Activated naive CD4-positive, alpha-beta T cell treated with anti-CD3 and anti-CD28 coated beads, Interleukin-2, amount 10 ng/mL, durations not matched to agents 7 days and 5 days (primary cell): ENCODE data around the gene SLC40A1.

Experiments used
- CTCF ChIA-PET: fragments of 350-600 bp; sonication (Branson Sonifier 250); formaldehyde crosslinking; loops from one replicate; lab custom pipeline; 2021; ENCODE audit warnings: antibody characterized with exemption; lab: Charles Lee
- DNase-seq: peaks from one replicate; pipeline ENCODE4 v3.0.0-alpha.2; 2020
- H3K27ac Mint-ChIP-seq: one replicate; pipeline ENCODE4 v1.8.0; 2021; ENCODE audit warnings: mild to moderate bottlenecking, moderate library complexity, mixed read lengths
- H3K27me3 Mint-ChIP-seq: one replicate; pipeline ENCODE4 v1.8.0; 2021; ENCODE audit warnings: mild to moderate bottlenecking, mixed read lengths
- H3K36me3 Mint-ChIP-seq: one replicate; pipeline ENCODE4 v1.8.0; 2021; ENCODE audit warnings: mixed read lengths
- H3K4me1 Mint-ChIP-seq: one replicate; pipeline ENCODE4 v1.8.0; 2021; ENCODE audit warnings: mixed read lengths
- H3K4me3 Mint-ChIP-seq: one replicate; pipeline ENCODE4 v1.8.0; 2021; ENCODE audit warnings: mild to moderate bottlenecking, moderate library complexity, mixed read lengths
- H3K9me3 Mint-ChIP-seq: one replicate; pipeline ENCODE4 v1.8.0; 2021; ENCODE audit warnings: mixed read lengths

The SLC40A1 gene, protein sequence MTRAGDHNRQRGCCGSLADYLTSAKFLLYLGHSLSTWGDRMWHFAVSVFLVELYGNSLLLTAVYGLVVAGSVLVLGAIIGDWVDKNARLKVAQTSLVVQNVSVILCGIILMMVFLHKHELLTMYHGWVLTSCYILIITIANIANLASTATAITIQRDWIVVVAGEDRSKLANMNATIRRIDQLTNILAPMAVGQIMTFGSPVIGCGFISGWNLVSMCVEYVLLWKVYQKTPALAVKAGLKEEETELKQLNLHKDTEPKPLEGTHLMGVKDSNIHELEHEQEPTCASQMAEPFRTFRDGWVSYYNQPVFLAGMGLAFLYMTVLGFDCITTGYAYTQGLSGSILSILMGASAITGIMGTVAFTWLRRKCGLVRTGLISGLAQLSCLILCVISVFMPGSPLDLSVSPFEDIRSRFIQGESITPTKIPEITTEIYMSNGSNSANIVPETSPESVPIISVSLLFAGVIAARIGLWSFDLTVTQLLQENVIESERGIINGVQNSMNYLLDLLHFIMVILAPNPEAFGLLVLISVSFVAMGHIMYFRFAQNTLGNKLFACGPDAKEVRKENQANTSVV

DNA sequence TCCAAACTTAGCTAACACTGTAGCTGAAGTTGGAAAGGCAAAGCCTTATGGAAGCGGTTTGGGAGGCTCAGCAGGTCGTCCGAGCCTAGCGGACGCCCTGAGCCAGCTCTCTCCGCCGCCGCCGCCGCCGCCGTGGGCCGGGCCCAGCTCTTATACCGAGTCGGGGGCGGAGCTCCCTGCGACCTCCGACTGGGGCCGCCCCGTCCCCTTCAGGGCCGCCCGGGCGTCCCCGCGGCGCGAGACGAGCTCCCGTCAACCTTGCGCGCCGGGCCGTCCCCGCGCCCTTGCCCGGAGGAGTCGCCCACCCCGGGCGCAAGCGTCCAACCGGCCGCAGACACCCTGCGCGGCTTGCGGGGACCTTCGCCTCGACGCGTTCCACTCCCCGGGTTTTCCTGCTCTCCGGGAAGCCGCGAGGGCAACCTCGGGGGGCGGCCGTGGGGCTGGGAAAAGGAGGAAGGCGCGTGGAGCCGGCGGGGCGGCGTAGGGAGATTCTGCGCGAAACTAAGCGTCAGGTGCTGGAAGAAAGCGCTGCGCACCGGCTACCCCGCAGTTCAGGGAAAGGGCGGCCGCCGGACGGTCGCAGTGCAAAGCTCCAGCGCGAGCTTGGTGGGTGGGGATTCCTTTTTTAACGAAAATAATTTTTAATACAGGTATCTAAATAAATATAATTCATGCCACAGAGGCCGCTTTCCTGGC, at the start of gene SLC40A1:
Gene SLC40A1 (minus strand): TSS at position 129 of the 696 bp plus-strand sequence. CDS start 326 bp downstream, outside the sequence.
- peak; percentile 71 for DNase-seq
- Mint-ChIP-seq H3K9me3 (no peaks in the 10 kb centered on the region), H3K36me3 (peaks cover 3% of the 10 kb centered on the region), H3K27me3 (peaks cover 31% of the 10 kb centered on the region), H3K27ac (peak within 1 kb of the TSS; percentile 34), H3K4me1 (peaks cover 31% of the 10 kb centered on the region), H3K4me3 (peak within 1 kb of the TSS; percentile 79)
- CTCF ChIA-PET: interaction anchor here (0.6 to 1.4 kb wide), 2 partner anchors 31 to 77 kb away, joined by 4 to 5 read pairs; no protein-coding TSS in a partner anchor

DNA sequence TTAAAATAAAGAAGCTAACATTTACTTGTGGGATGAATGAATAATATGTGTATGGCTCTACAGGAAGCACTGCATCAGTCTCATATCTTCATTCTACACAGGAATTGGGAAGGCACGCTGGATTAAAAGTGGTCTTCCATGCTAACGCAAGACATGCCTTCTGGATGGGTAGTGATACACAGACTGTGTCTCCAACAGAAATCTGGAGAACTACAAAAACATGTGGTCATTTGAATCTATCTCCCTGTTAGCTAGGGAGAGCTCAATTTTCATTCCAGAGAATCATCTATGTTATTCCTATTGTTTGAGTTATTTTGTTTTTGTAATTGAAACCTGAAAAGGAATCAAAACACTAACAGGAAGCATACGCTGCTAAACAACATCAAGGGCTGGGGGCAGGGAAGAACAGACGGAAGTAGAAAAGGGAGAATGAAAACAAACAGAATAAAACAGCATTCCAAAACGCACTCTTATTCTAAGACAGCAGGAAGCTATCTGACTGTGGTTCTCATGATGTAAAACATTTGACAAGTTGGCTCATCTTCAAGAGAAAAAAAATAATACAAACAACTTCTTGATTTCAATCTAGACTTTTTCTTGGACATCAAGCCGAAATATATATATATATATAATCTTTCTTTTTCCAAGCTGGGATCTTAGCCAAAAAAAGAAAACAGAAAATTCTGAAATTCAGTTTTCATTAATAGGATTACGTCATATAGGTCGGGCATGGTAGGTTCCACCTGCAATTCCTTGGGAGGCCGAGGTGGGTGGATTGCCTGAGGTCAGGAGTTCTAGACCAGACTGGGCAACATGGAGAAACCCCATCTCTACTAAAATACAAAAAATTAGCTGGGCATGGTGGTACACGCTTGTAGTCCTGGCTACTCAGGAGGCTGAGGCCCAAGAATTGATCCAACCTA, 49.2 kb upstream of the SLC40A1 start:
- no peak overlapping the region for H3K4me3 Mint-ChIP-seq
- peaks cover 4% of the 10 kb centered on the region for H3K4me1 Mint-ChIP-seq
- peaks cover 3% of the 10 kb centered on the region for H3K27me3 Mint-ChIP-seq
- H3K27ac Mint-ChIP-seq: no peak overlapping the region
- DNase-seq: no peak
- no peaks in the 10 kb centered on the region for H3K9me3 Mint-ChIP-seq
- no peaks in the 10 kb centered on the region for H3K36me3 Mint-ChIP-seq
- CTCF ChIA-PET: interaction anchor here (1.0 to 1.6 kb wide), 2 partner anchors 9 to 162 kb away, joined by 3 to 4 read pairs; no protein-coding TSS in a partner anchor

DNA sequence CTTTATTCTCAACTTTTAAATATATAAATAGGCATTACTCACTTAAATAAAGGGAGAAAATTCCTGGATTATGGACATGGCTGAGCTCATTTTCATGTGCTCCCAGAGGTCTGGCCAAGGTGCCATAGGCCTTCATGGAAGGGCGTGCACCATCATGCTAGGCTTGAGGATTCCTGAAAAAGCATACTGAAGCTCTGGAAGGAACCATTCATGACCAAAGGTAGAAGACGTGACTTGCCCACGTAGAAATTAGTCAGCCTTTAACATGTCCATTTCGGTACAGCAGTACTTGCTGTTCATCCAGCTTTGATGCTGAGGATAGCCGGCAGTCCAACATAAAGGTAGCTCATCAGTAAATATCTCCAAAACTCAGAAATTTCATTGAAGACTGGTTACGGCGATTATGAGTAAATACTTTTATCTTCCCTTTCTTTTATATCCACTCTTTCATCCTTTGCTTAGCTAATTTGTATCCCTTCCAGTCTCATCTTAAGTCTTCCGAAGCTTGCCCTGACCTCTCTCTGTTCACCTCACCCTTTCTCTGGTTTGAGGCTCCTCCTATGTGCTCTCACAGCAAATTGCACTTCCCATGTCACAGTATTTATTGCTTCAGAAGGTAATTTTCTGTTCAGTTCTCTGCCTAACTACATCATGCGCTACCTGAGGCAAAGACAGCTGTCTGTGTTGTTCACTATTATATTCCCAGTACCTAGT, 48.4 kb upstream of the SLC40A1 start:
- Mint-ChIP-seq H3K9me3 (no peaks in the 10 kb centered on the region), H3K4me1 (peaks cover 7% of the 10 kb centered on the region), H3K27ac (no peak overlapping the region), H3K4me3 (no peak overlapping the region), H3K27me3 (peaks cover 10% of the 10 kb centered on the region), H3K36me3 (no peaks in the 10 kb centered on the region)
- DNase-seq: no peak
- CTCF ChIA-PET: interaction anchor here (0.9 to 1.6 kb wide), 3 partner anchors 10 to 161 kb away, joined by 3 to 4 read pairs (median 4); no protein-coding TSS in a partner anchor

DNA sequence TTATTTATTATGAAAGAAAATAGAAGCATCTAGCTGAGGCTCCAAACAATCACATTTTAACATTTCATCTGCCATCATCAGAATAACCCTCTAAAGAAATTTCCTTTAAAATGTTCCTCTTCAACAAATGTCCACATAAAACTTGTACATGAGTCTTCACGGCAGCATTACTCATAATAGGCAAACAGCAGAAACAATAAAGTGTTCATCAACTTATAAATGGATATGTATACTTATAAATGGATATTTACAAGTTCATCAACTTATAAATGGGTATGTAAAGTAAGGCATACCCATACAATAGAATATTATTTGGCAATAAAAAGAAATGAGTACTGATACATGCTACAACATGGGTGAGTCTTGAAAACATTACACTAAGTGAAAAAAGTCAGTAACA, 47.2 kb upstream of the SLC40A1 start:
- H3K4me1 Mint-ChIP-seq: peaks cover 7% of the 10 kb centered on the region
- H3K27me3 Mint-ChIP-seq: peaks cover 6% of the 10 kb centered on the region
- H3K9me3 Mint-ChIP-seq: no peaks in the 10 kb centered on the region
- no peak for DNase-seq
- no peaks in the 10 kb centered on the region for H3K36me3 Mint-ChIP-seq
- no peak overlapping the region for H3K4me3 Mint-ChIP-seq
- H3K27ac Mint-ChIP-seq: no peak overlapping the region
- CTCF ChIA-PET: interaction anchor here (0.6 kb wide), 1 partner anchor 9 kb away, joined by 3 read pairs; no protein-coding TSS in a partner anchor

DNA sequence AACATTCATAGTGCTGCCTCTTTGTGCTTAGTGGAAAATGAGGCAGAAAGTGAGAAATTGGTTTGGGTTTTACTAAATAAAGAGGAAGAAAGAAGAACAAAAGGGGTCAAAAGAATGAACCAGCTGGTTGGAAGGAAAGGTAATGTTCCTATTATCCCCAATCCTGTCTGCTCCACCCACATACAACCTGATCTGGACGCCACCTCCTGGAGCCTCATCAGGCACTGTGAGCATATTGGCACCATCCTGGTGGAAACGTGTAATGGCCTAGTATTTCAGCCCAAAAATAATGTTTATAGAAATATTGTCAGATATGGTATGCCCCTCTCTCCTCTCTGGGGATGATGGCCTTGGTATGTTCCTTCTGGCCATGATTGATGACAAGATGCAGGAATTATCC, 45.0 kb upstream of the SLC40A1 start:
- H3K9me3 Mint-ChIP-seq: no peaks in the 10 kb centered on the region
- CTCF ChIA-PET: no interaction called here
- no peak for DNase-seq
- no peak overlapping the region for H3K27ac Mint-ChIP-seq
- no peaks in the 10 kb centered on the region for H3K36me3 Mint-ChIP-seq
- H3K4me3 Mint-ChIP-seq: no peak overlapping the region
- H3K4me1 Mint-ChIP-seq: peaks cover 7% of the 10 kb centered on the region
- H3K27me3 Mint-ChIP-seq: peaks cover 6% of the 10 kb centered on the region

DNA sequence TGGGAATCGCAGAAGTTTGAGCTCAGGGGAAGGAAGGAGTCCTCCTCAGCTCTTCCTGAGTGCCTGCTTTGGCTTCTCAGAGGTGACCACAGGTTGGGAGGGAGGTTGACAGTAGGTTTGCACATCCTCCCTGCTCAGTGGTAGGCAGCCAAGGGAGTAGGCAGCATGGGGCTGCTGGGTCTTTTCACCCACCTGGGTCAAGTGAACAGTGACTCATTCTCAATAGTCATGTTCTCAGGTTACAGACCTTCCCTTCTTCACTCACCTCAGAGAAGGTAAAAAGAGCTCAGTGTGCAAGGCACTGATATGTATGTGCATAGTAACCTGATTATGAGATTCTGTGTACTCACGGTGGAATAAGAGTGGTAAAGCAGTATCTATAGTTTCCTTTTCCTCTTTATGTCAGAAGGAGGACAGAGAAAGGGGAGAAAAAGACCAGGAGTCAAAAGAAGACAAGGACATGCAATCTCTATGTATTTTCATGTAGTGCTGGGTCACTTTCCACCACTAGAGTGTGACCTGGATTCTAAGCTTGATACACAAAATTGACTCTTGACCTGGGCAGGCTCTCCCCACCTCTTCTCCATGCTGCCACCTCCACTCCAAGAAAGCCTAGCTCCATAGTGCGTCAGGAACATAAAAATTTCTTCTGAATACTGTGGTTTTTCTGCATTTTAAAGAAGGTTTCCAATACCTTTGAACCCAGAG, 44.2 kb upstream of the SLC40A1 start:
- H3K27ac Mint-ChIP-seq: no peak overlapping the region

DNA sequence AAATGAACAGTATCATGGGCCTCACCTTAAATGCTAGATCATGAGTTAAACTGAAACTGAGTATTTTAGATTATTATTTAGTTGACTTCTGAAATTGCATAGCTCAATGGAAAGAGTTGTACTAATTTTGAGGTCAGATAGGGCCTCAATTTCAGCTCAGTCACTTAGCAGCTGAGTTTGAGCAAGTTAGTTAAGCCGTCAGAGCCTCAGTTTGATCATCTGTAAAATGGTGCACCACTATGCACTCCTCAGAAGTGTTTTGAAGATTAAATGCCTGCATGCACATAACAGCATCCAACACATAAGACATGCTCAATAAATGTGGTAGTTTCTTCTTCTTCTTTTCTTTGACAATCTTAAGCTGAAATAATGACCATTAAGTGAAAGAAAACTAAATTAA, 42.5 kb upstream of the SLC40A1 start:
- peaks cover 6% of the 10 kb centered on the region for H3K27me3 Mint-ChIP-seq
- CTCF ChIA-PET: interaction anchor here (1.3 kb wide), 1 partner anchor 15 kb away, joined by 3 read pairs; no protein-coding TSS in a partner anchor
- H3K36me3 Mint-ChIP-seq: no peaks in the 10 kb centered on the region
- H3K27ac Mint-ChIP-seq: no peak overlapping the region
- no peaks in the 10 kb centered on the region for H3K9me3 Mint-ChIP-seq
- H3K4me1 Mint-ChIP-seq: peaks cover 7% of the 10 kb centered on the region
- DNase-seq: no peak
- H3K4me3 Mint-ChIP-seq: no peak overlapping the region

More for the DNA sequence above, 44.2 kb upstream of the SLC40A1 start:
- DNase-seq: no peak
- Mint-ChIP-seq H3K4me3 (no peak overlapping the region), H3K9me3 (no peaks in the 10 kb centered on the region), H3K4me1 (peaks cover 7% of the 10 kb centered on the region), H3K27me3 (peaks cover 6% of the 10 kb centered on the region), H3K36me3 (no peaks in the 10 kb centered on the region)
- CTCF ChIA-PET: no interaction called here

DNA sequence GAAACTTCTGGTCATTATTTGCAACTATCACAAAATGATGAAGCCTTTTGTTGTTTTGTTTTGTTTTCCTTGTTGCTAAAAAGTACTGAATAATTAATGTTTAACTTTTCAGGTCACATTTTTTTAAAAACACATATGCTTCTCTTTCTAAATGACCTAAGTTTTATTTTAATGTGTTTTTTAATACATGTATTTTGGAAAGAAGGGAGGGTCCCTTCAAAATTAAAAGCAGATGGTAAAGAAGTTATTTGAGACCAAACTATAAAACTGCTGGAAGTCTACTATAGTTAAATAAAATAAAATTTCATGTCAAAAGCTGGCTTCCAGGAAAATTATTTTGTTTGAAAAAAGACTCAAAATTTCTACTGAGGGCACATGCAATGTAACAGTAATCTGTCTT, 41.2 kb upstream of the SLC40A1 start:
- DNase-seq: no peak
- Mint-ChIP-seq H3K27me3 (peaks cover 6% of the 10 kb centered on the region), H3K27ac (no peak overlapping the region), H3K4me3 (no peak overlapping the region), H3K9me3 (no peaks in the 10 kb centered on the region), H3K36me3 (no peaks in the 10 kb centered on the region), H3K4me1 (peaks cover 7% of the 10 kb centered on the region)
- CTCF ChIA-PET: no interaction called here

DNA sequence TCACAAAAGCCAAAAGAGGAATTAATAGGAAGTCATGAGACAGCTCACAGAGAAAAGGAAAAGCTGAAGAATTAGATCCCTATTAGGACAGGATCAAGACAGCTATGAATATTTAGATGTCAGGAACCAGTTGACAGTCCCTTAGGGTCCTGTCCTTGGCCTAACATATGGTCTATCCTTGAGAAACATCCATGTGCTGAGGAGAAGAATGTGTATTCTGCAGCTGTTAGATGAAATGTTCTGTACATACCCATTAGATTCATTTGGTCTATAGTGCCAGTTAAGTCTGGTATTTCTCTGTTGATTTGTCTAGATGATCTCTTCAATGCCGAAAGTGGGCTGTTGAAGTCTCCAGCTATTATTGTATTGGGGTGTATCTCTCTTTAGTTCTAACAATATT, 37.6 kb upstream of the SLC40A1 start:
- Mint-ChIP-seq H3K4me3 (no peak overlapping the region), H3K27ac (no peak overlapping the region), H3K36me3 (no peaks in the 10 kb centered on the region), H3K9me3 (no peaks in the 10 kb centered on the region), H3K27me3 (no peaks in the 10 kb centered on the region), H3K4me1 (peaks cover 2% of the 10 kb centered on the region)
- CTCF ChIA-PET: no interaction called here
- DNase-seq: no peak

DNA sequence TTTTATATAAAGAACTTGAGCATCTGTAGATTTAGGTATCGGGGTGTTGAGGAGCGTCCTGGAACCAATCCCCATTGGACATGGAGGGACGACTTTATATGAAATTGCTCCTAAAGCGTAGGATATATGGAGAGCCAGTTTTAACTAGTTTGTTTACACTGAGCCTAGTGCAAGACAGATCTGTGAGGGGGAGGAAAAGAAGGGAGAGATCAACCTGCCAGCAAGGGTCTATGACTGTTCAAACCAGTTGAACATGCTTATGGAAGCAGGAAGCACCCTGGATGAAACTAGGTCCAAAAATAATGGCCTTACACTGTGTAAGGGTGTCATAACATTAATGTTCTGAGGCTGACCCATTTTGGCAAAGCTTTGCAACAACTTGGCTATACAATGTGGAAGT, 34.0 kb upstream of the SLC40A1 start:
- Mint-ChIP-seq H3K4me1 (peaks cover 2% of the 10 kb centered on the region), H3K9me3 (no peaks in the 10 kb centered on the region), H3K4me3 (no peak overlapping the region), H3K36me3 (no peaks in the 10 kb centered on the region), H3K27ac (no peak overlapping the region), H3K27me3 (peaks cover 4% of the 10 kb centered on the region)
- DNase-seq: no peak
- CTCF ChIA-PET: no interaction called here

DNA sequence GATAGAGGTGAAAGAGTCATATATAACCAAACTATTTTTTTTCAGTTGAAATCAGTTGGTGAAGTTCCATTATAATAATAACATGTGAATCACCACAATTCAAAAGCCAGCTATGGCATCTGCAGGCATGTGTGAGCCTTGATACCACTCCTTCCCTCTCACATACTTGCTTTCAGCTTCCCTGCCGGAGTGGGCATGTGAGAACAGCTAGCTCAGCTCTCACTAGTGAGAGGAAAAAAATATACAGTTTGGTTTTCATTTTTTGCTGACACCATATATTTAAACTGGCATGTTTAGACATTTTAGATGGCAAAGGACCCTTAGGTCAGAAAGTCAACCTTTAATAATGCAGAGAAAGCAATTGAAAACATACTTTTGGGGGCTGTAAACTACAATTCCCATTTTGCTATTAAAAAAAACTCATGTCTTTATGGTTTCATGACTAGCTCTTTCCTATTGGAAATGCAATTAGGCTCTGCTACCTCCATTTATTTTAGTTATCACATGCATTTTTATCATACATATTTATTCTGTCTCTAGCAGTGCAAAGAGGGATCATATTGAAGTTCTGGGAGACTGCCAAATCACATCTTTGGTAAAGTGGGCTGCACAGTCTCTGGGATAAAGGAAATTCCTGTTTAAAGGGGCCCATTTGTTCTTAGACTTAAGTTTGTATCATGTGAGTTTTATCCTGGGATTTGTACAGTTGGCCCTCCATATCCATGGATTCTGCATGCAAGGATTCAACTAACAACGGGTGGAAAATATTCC, 33.2 kb upstream of the SLC40A1 start:
- H3K36me3 Mint-ChIP-seq: no peaks in the 10 kb centered on the region
- CTCF ChIA-PET: no interaction called here

DNA sequence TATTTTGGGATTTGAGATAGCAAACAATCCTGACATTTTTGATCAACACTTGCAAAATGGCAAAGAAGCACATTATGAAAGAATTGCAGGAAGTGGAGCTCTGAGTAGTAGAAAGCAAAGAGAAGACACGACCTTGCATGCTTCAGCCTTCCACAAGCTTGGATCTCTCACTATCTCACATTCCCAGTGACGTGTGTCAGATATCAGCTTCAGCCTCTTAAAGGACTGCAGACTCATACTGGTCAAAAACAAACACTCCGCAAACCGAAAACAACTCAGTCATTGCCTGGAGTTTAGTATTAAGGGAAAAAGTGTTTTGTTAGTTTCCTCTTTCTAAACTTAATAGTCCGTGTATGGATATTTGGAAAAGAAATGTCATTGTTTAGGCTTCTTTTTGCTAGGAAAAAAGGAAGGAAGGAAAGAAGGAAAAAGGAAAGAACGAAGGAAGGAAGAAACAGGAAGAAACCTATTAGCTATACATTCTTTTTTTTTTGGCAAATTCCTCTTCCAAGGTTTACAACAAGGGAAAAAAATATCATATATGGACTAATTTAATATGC, 32.6 kb upstream of the SLC40A1 start:
- peaks cover 2% of the 10 kb centered on the region for H3K4me1 Mint-ChIP-seq
- no peaks in the 10 kb centered on the region for H3K36me3 Mint-ChIP-seq
- CTCF ChIA-PET: no interaction called here
- H3K27me3 Mint-ChIP-seq: peaks cover 4% of the 10 kb centered on the region
- no peaks in the 10 kb centered on the region for H3K9me3 Mint-ChIP-seq
- no peak for DNase-seq
- H3K4me3 Mint-ChIP-seq: no peak overlapping the region
- no peak overlapping the region for H3K27ac Mint-ChIP-seq

More for the DNA sequence above, 33.2 kb upstream of the SLC40A1 start:
- Mint-ChIP-seq H3K4me3 (no peak overlapping the region), H3K27ac (no peak overlapping the region), H3K27me3 (peaks cover 4% of the 10 kb centered on the region), H3K4me1 (peaks cover 2% of the 10 kb centered on the region), H3K9me3 (no peaks in the 10 kb centered on the region)
- DNase-seq: no peak
